K562 (cell line): Measurements from ENCODE around the gene CASKIN1. TPM values are rescaled to one million over a fixed set of nuclear protein-coding genes. Genes with fewer than 3 reads are reported as not detected.

Source experiments
- ATAC-seq: fragments of 200-7000 bp; cut with Tn5 transposase; 3 replicates; pipeline ENCODE4 v1.9.1; 2020; ENCODE audit warnings: moderate library complexity
- BruUV-seq: library from RNA; stranded (reverse); fragments of 400-500 nt; replicated peaks from 2 replicates; lab custom pipeline; 2021; lab: Mats Ljungman, UMichigan
- CTCF ChIA-PET: fragments of 300-600 bp; formaldehyde crosslinking; extraction: SDS; loops from one replicate; lab custom pipeline; 2021; ENCODE audit warnings: low intra/inter-chr PET ratio; lab: Yijun Ruan, JAX
- POLR2A ChIA-PET: fragments of 300-600, 350-650 bp; sonication (Branson Sonifier 250); formaldehyde crosslinking; extraction: SDS; loops from one replicate; lab custom pipeline; 2021; ENCODE audit warnings: antibody characterized with exemption, inconsistent platforms; lab: Yijun Ruan, JAX
- DNase-seq, 4 experiments: peaks; one replicate each; pipeline versions ENCODE4 v3.0.0 to v3.0.0-alpha.2; 2011 to 2018; ENCODE audit warnings: low spot score in 3 of 4, mixed read lengths in 3 of 4; ENCODE audit errors: extremely low read depth in 1 of 4
- FAIRE-seq: peaks from 2 replicates; lab custom pipeline; 2011; peaks lifted over from hg19 to GRCh38; lab: Jason Lieb, UNC
- H2AFZ ChIP-seq: 2 replicates; pipeline ENCODE4 v1.6.0; 2011; ENCODE audit warnings: low read depth, low read length, control low read depth, inconsistent platforms
- H3K27ac ChIP-seq: fragments of 200-600 bp; 3 replicates; pipeline ENCODE4 v1.8.0; 2011; ENCODE audit warnings: low read depth, mild to moderate bottlenecking, control low read depth, inconsistent platforms, low read length, moderate library complexity, mixed read lengths; ENCODE audit errors: extremely low read depth
- H3K27me3 ChIP-seq, 2 experiments: fragments of 300-600 bp in 1 of 2; 2 replicates in 1 of 2; 3 replicates in 1 of 2; pipeline versions ENCODE4 v1.6.0 to v1.8.0; 2011; ENCODE audit warnings: inconsistent platforms in 2 of 2, low read length in 2 of 2, mild to moderate bottlenecking in 1 of 2, mixed read lengths in 1 of 2, moderate library complexity in 1 of 2; ENCODE audit not compliant: control insufficient read depth in 2 of 2, insufficient read depth in 2 of 2
- H3K36me3 ChIP-seq: fragments of 300-600 bp; 3 replicates; pipeline ENCODE4 v1.8.0; 2011; ENCODE audit warnings: mild to moderate bottlenecking, low read length, inconsistent platforms; ENCODE audit not compliant: control insufficient read depth, insufficient read depth
- H3K4me1 ChIP-seq, 2 experiments: fragments of 200-600 bp in 1 of 2; replicated peaks in 1 of 2; 2 replicates in 1 of 2; 3 replicates in 1 of 2; pipeline versions ENCODE4 v1.5.1 to v1.8.0; 2011; ENCODE audit warnings: inconsistent platforms in 2 of 2, low read length in 2 of 2, mild to moderate bottlenecking in 1 of 2, mixed read lengths in 1 of 2, moderate library complexity in 1 of 2; ENCODE audit not compliant: control insufficient read depth in 2 of 2, insufficient read depth in 2 of 2
- H3K4me2 ChIP-seq: 2 replicates; pipeline ENCODE4 v1.6.1; 2011; ENCODE audit warnings: low read length, control low read depth, inconsistent platforms, mixed read lengths; ENCODE audit not compliant: insufficient read depth
- H3K4me3 ChIP-seq: fragments of 200-600 bp; sonication (generic), shearing (Covaris generic); 2 replicates; pipeline ENCODE4 v1.5.1; 2016; ENCODE audit warnings: control low read depth, inconsistent platforms
- H3K79me2 ChIP-seq: fragments of 200-600 bp; 3 replicates; pipeline ENCODE4 v1.8.0; 2011; ENCODE audit warnings: low read length, inconsistent platforms; ENCODE audit not compliant: control insufficient read depth, insufficient read depth
- H3K9ac ChIP-seq, 2 experiments: 2 replicates each; pipeline versions ENCODE4 v1.6.0 to v1.6.1; 2011; ENCODE audit warnings: low read depth in 2 of 2, low read length in 2 of 2, control low read depth in 1 of 2, inconsistent platforms in 1 of 2, mild to moderate bottlenecking in 1 of 2, mixed read lengths in 1 of 2; ENCODE audit not compliant: insufficient read depth in 1 of 2
- H3K9me1 ChIP-seq: one replicate; pipeline ENCODE4 v1.6.0; 2011; ENCODE audit warnings: inconsistent platforms, mild to moderate bottlenecking, low read length, moderate library complexity; ENCODE audit not compliant: control insufficient read depth, insufficient read depth
- H3K9me3 ChIP-seq: replicated peaks from 2 replicates; pipeline ENCODE4 v1.5.1; 2011; ENCODE audit warnings: low read depth, low read length, inconsistent platforms; ENCODE audit not compliant: control insufficient read depth, insufficient read depth
- H4K20me1 ChIP-seq: replicated peaks from 2 replicates; pipeline ENCODE4 v1.6.1; 2011; ENCODE audit warnings: low read length, inconsistent platforms, mixed read lengths; ENCODE audit not compliant: control insufficient read depth, insufficient read depth
- ARID2 ChIP-seq: fragments of 450-650 bp; IDR thresholded peaks from 2 replicates; pipeline ENCODE4 v1.6.1; 2017; ENCODE audit warnings: antibody characterized with exemption, mild to moderate bottlenecking
- BRD4 ChIP-seq: fragments of 200-600 bp; sonication (generic); IDR thresholded peaks from 2 replicates; pipeline ENCODE4 v1.6.1; 2017; ENCODE audit warnings: inconsistent platforms
- BRD9 ChIP-seq: fragments of 450-650 bp; IDR thresholded peaks from 2 replicates; pipeline ENCODE4 v1.6.1; 2018; ENCODE audit warnings: low read depth; ENCODE audit not compliant: partially characterized antibody
- HCFC1 ChIP-seq: IDR thresholded peaks from 2 replicates; pipeline ENCODE4 v1.6.1; 2012; ENCODE audit warnings: low read depth, low read length, improper control_type of control experiment
- HMG20A ChIP-seq: fragments of 450-650 bp; formaldehyde crosslinking; conservative IDR thresholded peaks from 2 replicates; pipeline ENCODE4 v1.4.0; 2020; ENCODE audit warnings: mild to moderate bottlenecking, mixed read lengths
- HNRNPH1 ChIP-seq: fragments of 200-400 bp; formaldehyde crosslinking; optimal IDR thresholded peaks from 2 replicates; pipeline ENCODE3; 2017; ENCODE audit warnings: low read depth, mild to moderate bottlenecking, low read length, moderate library complexity
- HNRNPUL1 ChIP-seq: fragments of 200-400 bp; formaldehyde crosslinking; IDR thresholded peaks from 2 replicates; pipeline ENCODE4 v1.6.1; 2017; ENCODE audit warnings: low read length
- POLR2G ChIP-seq: fragments of 200-400 bp; formaldehyde crosslinking; IDR thresholded peaks from 2 replicates; pipeline ENCODE4 v1.6.1; 2017; ENCODE audit warnings: low read depth, mild to moderate bottlenecking, antibody characterized with exemption, low read length, moderate library complexity
- SMARCA4 ChIP-seq: fragments of 450-650 bp; IDR thresholded peaks from 2 replicates; pipeline ENCODE4 v1.6.1; 2016
- TFAP4 ChIP-seq: sonication (generic); formaldehyde crosslinking; IDR thresholded peaks from 2 replicates; pipeline ENCODE4 v1.8.0; 2022; ENCODE audit warnings: missing genetic modification reagents, mild to moderate bottlenecking, moderate library complexity, borderline replicate concordance
- ZBED1 ChIP-seq: IDR thresholded peaks from 2 replicates; pipeline ENCODE4 v1.6.1; 2014
- ZBTB12 ChIP-seq: fragments of 250-450 bp; sonication (Bioruptor Pico); IDR thresholded peaks from 2 replicates; pipeline ENCODE4 v1.4.0; 2020
- ZBTB26 ChIP-seq: fragments of 450-650 bp; formaldehyde crosslinking; IDR thresholded peaks from 2 replicates; pipeline ENCODE4 v1.4.0; 2022; ENCODE audit warnings: missing genetic modification characterization
- ZNF253 ChIP-seq: fragments of 250-450 bp; sonication (Bioruptor Pico); conservative IDR thresholded peaks from 2 replicates; pipeline ENCODE4 v1.6.1; 2021; ENCODE audit warnings: mild to moderate bottlenecking
- ZNF282 ChIP-seq: sonication (generic); formaldehyde crosslinking; IDR thresholded peaks from 2 replicates; pipeline ENCODE4 v1.8.1; 2023; ENCODE audit warnings: missing genetic modification reagents
- ZNF41 ChIP-seq: fragments of 250-450 bp; sonication (Bioruptor Pico); conservative IDR thresholded peaks from 2 replicates; pipeline ENCODE4 v1.4.0; 2020; ENCODE audit warnings: mild to moderate bottlenecking
- WGBS: fragments of 100-300 bp; shearing (Covaris generic); methylation state at CpG from one replicate; pipeline ENCODE4 v1.1.6; 2016; ENCODE audit warnings: low coverage, mixed read lengths; ENCODE audit not compliant: insufficient coverage; ENCODE audit errors: missing lambda C conversion rate; 5-methylcytosine and 5-hydroxymethylcytosine counted together
- in situ Hi-C: fragments of 300-500 bp; cut with MboI; formaldehyde crosslinking; loops from 4 replicates; pipeline ENCODE4 v1.15.0; 2018; ENCODE audit warnings: inconsistent platforms, mixed read lengths
- intact Hi-C: fragments of 100-400 bp; cut with micrococcal nuclease; formaldehyde crosslinking; loops from 2 replicates; pipeline ENCODE4 v1.14.2; 2022
- polyA plus RNA-seq, 8 experiments: library from polyadenylated mRNA; depleted of rRNA in 4 of 8; stranded (reverse) in 5 of 8; unstranded in 3 of 8; fragments of >200 nt; fragmentation: Nextera tagmentation in 2 of 8; fragmentation: Illumina TruSeq in 1 of 8; extraction: Ambion mirVana in 2 of 8; extraction: Trizol in 1 of 8; gene quantifications; 2 replicates each; pipeline versions ENCODE4 v1.2.1 to v1.2.3, GENCODE V29; 2011 to 2014; ENCODE audit warnings: inconsistent platforms in 1 of 8, missing spikeins in 1 of 8
- total RNA-seq, 7 experiments: library from RNA; depleted of rRNA in 6 of 7; stranded (reverse); fragments of >200 nt in 6 of 7; fragmentation: Illumina TruSeq in 2 of 7; extraction: Trizol in 2 of 7; gene quantifications; 2 replicates each; pipeline versions ENCODE4 v1.2.1 to v1.2.3, GENCODE V29; 2011 to 2021; ENCODE audit warnings: low replicate concordance in 1 of 7

The CASKIN1 gene
- total and polyA plus RNA-seq, 9 of the 15 experiments (the other 6 are each of a cell fraction or from before 2014, with no cell fraction given), result 0.15 to 4.5 (median 1.5) TPM; not detected in 2

GRCh38 chr16:2195322-2196161, 863 bp downstream of the CASKIN1 start (continued):
- no peak for TF ChIP-seq SMARCA4
- TF ChIP-seq HCFC1, result no peak
- no peak for TF ChIP-seq ZNF282
- TF ChIP-seq BRD9, result no peak
- TF ChIP-seq BRD4, result no peak
- TF ChIP-seq HNRNPUL1, result no peak

- FAIRE-seq, result peak; percentile 95
- 0 out of 2 replicates have a peak, but pooled peaks cover 6% of the 10 kb centered on the region for H4K20me1 ChIP-seq
- H2AFZ ChIP-seq, result no peak overlapping the region
- H3K27me3 ChIP-seq, result peaks cover 0 to 5% of the 10 kb centered on the region in 2 experiments; a peak in 2 of 5 replicates
- ATAC-seq, result peak; percentile 90
- ChIA-PET POLR2A (interaction anchor here (0.7 to 2.5 kb wide), 11 partner anchors 10 to 488 kb away, joined by 3 to 17 read pairs (median 5); partner anchors contain the start of genes ECI1, KCTD5, MLST8 and TRAF7), CTCF (interaction anchor here (1.0 to 2.8 kb wide), 4 partner anchors 56 to 732 kb away, joined by 3 to 18 read pairs (median 4); partner anchors contain the start of gene ECI1)
- H3K79me2 ChIP-seq, result no peaks in the 10 kb centered on the region
- in situ Hi-C loops (no loop called here), intact Hi-C loops (loop anchor here (5.0 kb wide), 2 partner anchors 57 to 302 kb away; partner anchors contain the start of gene ECI1)
- peak in 3 of 4 experiments; percentile 45 to 83 (median 73) for DNase-seq
- 0 out of 4 replicates have a peak overlapping the region, but pooled peaks of 1 of the 2 experiments have one; percentile 47 for H3K9ac ChIP-seq
- no peaks in the 10 kb centered on the region for H3K36me3 ChIP-seq
- WGBS, result 11% methylated on average over 10 of the region's 10 CpGs
- H3K9me1 ChIP-seq, result no peaks in the 10 kb centered on the region
- H3K4me3 ChIP-seq, result no peak overlapping the region
- H3K27ac ChIP-seq, result no peak overlapping the region
- peaks cover 3 to 65% of the 10 kb centered on the region in 2 experiments; a peak in 4 of 5 replicates for H3K4me1 ChIP-seq
- no peaks in the 10 kb centered on the region for H3K9me3 ChIP-seq
- no TSS peak for BruUV-seq
- H3K4me2 ChIP-seq, result no peak overlapping the region
- TF ChIP-seq TFAP4 (CRISPR knock-in tag) (peak; percentile 80), ARID2 (peak; percentile 65; the same call in 1 of the 2 replicates), ZNF253 (CRISPR knock-in tag) (no peak), HNRNPH1 (no peak), ZBED1 (no peak), ZNF41 (CRISPR knock-in tag) (no peak), POLR2G (no peak), ZBTB12 (CRISPR knock-in tag) (no peak), HMG20A (CRISPR knock-in tag) (no peak), ZBTB26 (CRISPR knock-in tag) (no peak)
Measured at GRCh38 chr16:2194852-2195321, 1.5 kb downstream of the CASKIN1 start.
